PC-3 (cell line): Measurements from ENCODE around the gene UBAP2L. TPM values are rescaled to one million over a fixed set of nuclear protein-coding genes. Genes with fewer than 3 reads are reported as not detected.

Source experiments
- ATAC-seq: fragments of 200-7000 bp; cut with Tn5 transposase; 2 replicates; pipeline ENCODE4 v1.9.1; 2020; ENCODE audit warnings: mild to moderate bottlenecking, moderate library complexity
- BruUV-seq: library from RNA; stranded (reverse); fragments of 400-500 nt; replicated peaks from 2 replicates; lab custom pipeline; 2021; lab: Mats Ljungman, UMichigan
- CTCF ChIA-PET: fragments of 300-600 bp; sonication (Branson Sonifier 250); formaldehyde crosslinking; loops from one replicate; lab custom pipeline; 2022; ENCODE audit warnings: antibody characterized with exemption; lab: Charles Lee
- POLR2A ChIA-PET: fragments of 300-600 bp; sonication (Branson Sonifier 250); formaldehyde crosslinking; loops from one replicate; lab custom pipeline; 2022; ENCODE audit warnings: antibody characterized with exemption; ENCODE audit not compliant: unreplicated experiment; lab: Charles Lee
- DNase-seq: peaks from one replicate; pipeline ENCODE4 v3.0.0-alpha.2; 2015
- H2AFZ ChIP-seq: fragments of 300-600 bp; sonication (generic); 2 replicates; pipeline ENCODE4 v1.6.0; 2016; ENCODE audit warnings: antibody characterized with exemption, low read length
- H3F3A ChIP-seq: fragments of 300-600 bp; sonication (generic); one replicate; pipeline ENCODE4 v1.6.0; 2017; ENCODE audit warnings: antibody characterized with exemption, low read length, control low read depth, mild to moderate bottlenecking; ENCODE audit not compliant: unreplicated experiment
- H3K27ac ChIP-seq: fragments of 300-600 bp; sonication (generic); 2 replicates; pipeline ENCODE4 v1.5.1; 2016; ENCODE audit warnings: mild to moderate bottlenecking, low read length
- H3K27me3 ChIP-seq: fragments of 300-600 bp; sonication (generic); 2 replicates; pipeline ENCODE4 v1.6.1; 2016; ENCODE audit warnings: low read length, mixed read lengths
- H3K36me3 ChIP-seq: fragments of 300-600 bp; sonication (generic); 2 replicates; pipeline ENCODE4 v1.6.1; 2016; ENCODE audit warnings: low read depth, mixed run types, low read length, mixed read lengths
- H3K4me1 ChIP-seq: fragments of 300-600 bp; sonication (generic); 2 replicates; pipeline ENCODE4 v1.5.1; 2016; ENCODE audit warnings: low read length; ENCODE audit not compliant: insufficient read depth
- H3K4me2 ChIP-seq: fragments of 300-600 bp; sonication (generic); 2 replicates; pipeline ENCODE4 v1.6.0; 2016; ENCODE audit warnings: low read length
- H3K4me3 ChIP-seq: fragments of 300-600 bp; sonication (generic); 2 replicates; pipeline ENCODE4 v1.5.1; 2016; ENCODE audit warnings: mild to moderate bottlenecking, low read length, mixed read lengths
- H3K79me2 ChIP-seq: fragments of 300-600 bp; sonication (generic); 2 replicates; pipeline ENCODE4 v1.6.1; 2017; ENCODE audit warnings: low read length, mixed read lengths
- H3K9ac ChIP-seq: fragments of 300-600 bp; sonication (generic); 2 replicates; pipeline ENCODE4 v1.6.0; 2016; ENCODE audit warnings: mild to moderate bottlenecking, low read length
- H3K9me2 ChIP-seq: fragments of 300-600 bp; sonication (generic); replicated peaks from 2 replicates; pipeline ENCODE4 v1.6.1; 2016; ENCODE audit warnings: mixed run types, low read length, mixed read lengths
- H3K9me3 ChIP-seq: fragments of 300-600 bp; sonication (generic); 2 replicates; pipeline ENCODE4 v1.6.1; 2016; ENCODE audit warnings: low read length, mixed read lengths
- H4K20me1 ChIP-seq: fragments of 300-600 bp; sonication (generic); 2 replicates; pipeline ENCODE4 v1.6.1; 2016; ENCODE audit warnings: low read length, mixed read lengths
- CTCF ChIP-seq: fragments of 300-600 bp; sonication (generic); conservative IDR thresholded peaks from 2 replicates; pipeline ENCODE4 v1.5.1; 2017; ENCODE audit warnings: antibody characterized with exemption, low read depth, mild to moderate bottlenecking, low read length
- EZH2 ChIP-seq: fragments of 300-600 bp; sonication (generic); IDR thresholded peaks from one replicate; pipeline ENCODE4 v1.6.1; 2017; ENCODE audit warnings: antibody characterized with exemption, mild to moderate bottlenecking, low read length; ENCODE audit not compliant: unreplicated experiment
- EZH2phosphoT487 ChIP-seq: fragments of 300-600 bp; sonication (generic); IDR thresholded peaks from 2 replicates; pipeline ENCODE4 v1.6.1; 2018; ENCODE audit warnings: mild to moderate bottlenecking, antibody characterized with exemption, low read length, borderline replicate concordance
- intact Hi-C: fragments of 100-400 bp; cut with micrococcal nuclease; formaldehyde crosslinking; loops from 2 replicates; pipeline ENCODE4 v1.9.0; 2023
- total RNA-seq: library from RNA; depleted of rRNA; stranded (reverse); fragments of >200 nt; gene quantifications from 2 replicates; pipeline ENCODE4 v1.2.3, GENCODE V29; 2014

UBAP2L gene
- total RNA-seq, 1 experiment from 2014 or later, result 128 TPM

- Histone ChIP-seq H3F3A (no peaks in the 10 kb centered on the region), H3K4me1 (no peaks in the 10 kb centered on the region), H3K9me3 (no peaks in the 10 kb centered on the region), H3K27me3 (no peaks in the 10 kb centered on the region), H3K4me2 (no peak overlapping the region), H3K9me2 (no peaks in the 10 kb centered on the region), H3K9ac (no peak overlapping the region), H3K4me3 (no peak overlapping the region), H2AFZ (no peak overlapping the region), H4K20me1 (peaks cover 33% of the 10 kb centered on the region), H3K36me3 (peaks cover 77% of the 10 kb centered on the region), H3K27ac (no peak overlapping the region), H3K79me2 (peaks cover 33% of the 10 kb centered on the region)
- TF ChIP-seq EZH2 (no peak), EZH2phosphoT487 (no peak), CTCF (no peak)
- no TSS peak for BruUV-seq
- ChIA-PET POLR2A (no interaction called here), CTCF (no interaction called here)
- intact Hi-C loops, result no loop called here
- DNase-seq (no peak), ATAC-seq (no peak)
Measured at GRCh38 chr1:154171880-154172279, 48.9 kb upstream of the UBAP2L start.

DNA sequence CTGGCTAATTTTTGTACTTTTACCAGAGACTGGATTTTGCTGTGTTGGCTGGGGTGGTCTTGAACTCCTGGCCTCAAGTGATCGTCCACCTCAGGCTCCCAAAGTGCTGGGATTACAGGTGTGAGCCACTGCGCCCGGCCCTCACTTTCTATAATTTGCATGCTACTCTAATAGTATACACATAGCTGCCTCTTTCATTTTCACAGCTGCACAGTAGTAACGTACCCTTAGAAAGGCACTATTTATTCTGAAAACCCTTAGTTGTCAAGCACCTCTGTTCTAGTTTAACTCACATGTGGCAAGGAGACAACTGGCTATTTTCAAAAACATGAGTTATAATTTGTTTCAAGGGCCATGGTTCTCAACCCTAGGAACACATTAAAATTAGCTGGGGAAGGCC lies 46.1 kb upstream of the UBAP2L start:
- H3K9ac ChIP-seq, result no peak overlapping the region
- ATAC-seq (no peak), DNase-seq (no peak)
- H3K4me1 ChIP-seq, result peaks cover 22% of the 10 kb centered on the region
- ChIA-PET POLR2A (no interaction called here), CTCF (no interaction called here)
- BruUV-seq, result no TSS peak
- peaks cover 78% of the 10 kb centered on the region for H3K36me3 ChIP-seq
- no peak overlapping the region for H3K4me3 ChIP-seq
- TF ChIP-seq EZH2, result no peak
- TF ChIP-seq EZH2phosphoT487, result no peak
- TF ChIP-seq CTCF, result no peak
- no peak overlapping the region for H3K27ac ChIP-seq
- intact Hi-C loops, result no loop called here
- no peaks in the 10 kb centered on the region for H3K9me2 ChIP-seq
- peaks cover 61% of the 10 kb centered on the region for H3K79me2 ChIP-seq
- H2AFZ ChIP-seq, result no peak overlapping the region
- no peaks in the 10 kb centered on the region for H3K9me3 ChIP-seq
- H3K27me3 ChIP-seq, result no peaks in the 10 kb centered on the region
- no peak overlapping the region for H3K4me2 ChIP-seq
- H3F3A ChIP-seq, result no peaks in the 10 kb centered on the region
- peaks cover 53% of the 10 kb centered on the region for H4K20me1 ChIP-seq

DNA sequence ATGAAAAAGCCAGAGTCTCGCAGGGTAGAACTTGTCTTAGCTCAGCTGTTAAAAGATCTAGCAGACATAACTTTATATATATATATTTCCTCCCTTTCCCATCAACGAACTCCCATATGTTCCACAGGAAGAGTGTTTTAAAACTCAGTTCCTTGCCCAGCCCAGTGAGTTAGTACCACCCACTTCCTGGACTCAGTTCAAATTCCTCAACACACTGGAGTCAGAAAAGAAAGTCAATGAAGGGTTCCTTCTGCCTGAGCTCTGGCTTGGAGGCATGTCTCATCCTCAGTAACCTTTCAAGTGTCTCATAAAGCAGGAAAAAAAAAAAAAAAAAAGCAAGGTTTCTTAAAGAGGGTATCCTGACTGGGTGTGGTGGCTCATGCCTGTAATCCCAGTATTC lies 44.4 kb upstream of the UBAP2L start:
- H3K27me3 ChIP-seq, result no peaks in the 10 kb centered on the region
- DNase-seq (peak; percentile 40), ATAC-seq (0 out of 2 replicates have a peak, but pooled peaks have one; percentile 33)
- peaks cover 67% of the 10 kb centered on the region for H4K20me1 ChIP-seq
- CTCF ChIA-PET, result interaction anchor here (0.6 kb wide), 1 partner anchor 549 kb away, joined by 8 read pairs; no protein-coding TSS in a partner anchor
- H3K36me3 ChIP-seq, result peaks cover 69% of the 10 kb centered on the region
- H3K4me2 ChIP-seq, result no peak overlapping the region
- no peaks in the 10 kb centered on the region for H3K9me3 ChIP-seq
- no peak for TF ChIP-seq EZH2phosphoT487
- no peak for TF ChIP-seq CTCF
- no peak for TF ChIP-seq EZH2
- H3F3A ChIP-seq, result no peaks in the 10 kb centered on the region
- H3K4me3 ChIP-seq, result no peak overlapping the region
- no TSS peak for BruUV-seq
- H3K9ac ChIP-seq, result no peak overlapping the region
- H3K9me2 ChIP-seq, result no peaks in the 10 kb centered on the region
- no peak overlapping the region for H3K27ac ChIP-seq
- intact Hi-C loops, result no loop called here
- POLR2A ChIA-PET, result no interaction called here
- no peak overlapping the region for H2AFZ ChIP-seq
- peaks cover 36% of the 10 kb centered on the region for H3K4me1 ChIP-seq
- H3K79me2 ChIP-seq, result peaks cover 78% of the 10 kb centered on the region
